ENCODE data around the gene TMEM183A.

- TF ChIP-seq POLR2AphosphoS5 (IDR thresholded peaks at IDR 0.05; ENCODE audit: low read depth) (no peak), EZH2 (IDR thresholded peaks at IDR 0.05; ENCODE audit: low read depth, unreplicated experiment) (no peak), CTCF (conservative IDR thresholded peaks at IDR 0.05; ENCODE audit: low read depth in 2 of 2) (no peak)
Measured at GRCh38 chr1:203057911-203058675, 50.9 kb downstream of the TMEM183A start.
